A549 (cell line): ENCODE results near the gene NAP1L1. TPM values are rescaled to one million over a fixed set of nuclear protein-coding genes. Genes with fewer than 3 reads are reported as not detected.

Source experiments
- ATAC-seq, 2 experiments: fragments of 200-7000 bp in 1 of 2; fragments of >200 bp in 1 of 2; cut with Nextera tagmentation in 1 of 2; cut with Tn5 transposase in 1 of 2; 3 replicates each; pipeline versions ENCODE4 v1.8.0 to v1.9.1; 2018 to 2020; ENCODE audit warnings: mild to moderate bottlenecking in 1 of 2, moderate library complexity in 1 of 2
- CTCF ChIA-PET: fragments of 300-600 bp; sonication (Branson Sonifier 250); formaldehyde crosslinking; extraction: SDS; loops from one replicate; lab custom pipeline; 2021; ENCODE audit warnings: antibody characterized with exemption, inconsistent platforms; lab: Yijun Ruan, JAX
- POLR2A ChIA-PET: fragments of 350-600 bp; formaldehyde crosslinking; extraction: SDS; loops from one replicate; lab custom pipeline; 2021; ENCODE audit warnings: antibody characterized with exemption, inconsistent platforms; lab: Yijun Ruan, JAX
- DNase-seq, 2 experiments: peaks; one replicate each; pipeline versions ENCODE4 v3.0.0 to v3.0.0-alpha.2; 2011 to 2016; ENCODE audit warnings: low read depth in 1 of 2, low spot score in 1 of 2
- FAIRE-seq: peaks from 2 replicates; lab custom pipeline; 2011; peaks lifted over from hg19 to GRCh38; lab: Jason Lieb, UNC
- H3K27ac ChIP-seq, 2 experiments: fragments of >200 bp; sonication (Bioruptor Twin); formaldehyde crosslinking; 3 replicates each; pipeline ENCODE4 v1.5.1; 2016 to 2017
- H3K4me1 ChIP-seq: fragments of >200 bp; sonication (Bioruptor Twin); formaldehyde crosslinking; 3 replicates; pipeline ENCODE4 v1.6.1; 2016
- H3K4me2 ChIP-seq: fragments of >200 bp; sonication (Bioruptor Twin); formaldehyde crosslinking; 3 replicates; pipeline ENCODE4 v1.6.1; 2016
- H3K4me3 ChIP-seq: fragments of >200 bp; sonication (Bioruptor Twin); formaldehyde crosslinking; 3 replicates; pipeline ENCODE4 v1.5.1; 2016
- H3K9me3 ChIP-seq: fragments of >200 bp; sonication (Bioruptor Twin); formaldehyde crosslinking; 3 replicates; pipeline ENCODE4 v1.6.1; 2016
- BCL3 ChIP-seq: fragments of >200 bp; sonication (Bioruptor Twin); formaldehyde crosslinking; IDR thresholded peaks from 3 replicates; pipeline ENCODE4 v1.6.1; 2016
- CHD2 ChIP-seq: fragments of 150-350 bp; IDR thresholded peaks from 2 replicates; pipeline ENCODE4 v1.6.1; 2014; ENCODE audit warnings: low read length; ENCODE audit not compliant: partially characterized antibody
- CTCF ChIP-seq: fragments of >200 bp; sonication (Bioruptor Twin); formaldehyde crosslinking; IDR thresholded peaks from 3 replicates; pipeline ENCODE4 v1.5.1; 2016
- E2F6 ChIP-seq: IDR thresholded peaks from 2 replicates; pipeline ENCODE4 v1.6.1; 2012; ENCODE audit warnings: low read depth, borderline replicate concordance
- EHF ChIP-seq: fragments of 250-450 bp; sonication (Bioruptor Pico); IDR thresholded peaks from 2 replicates; pipeline ENCODE4 v1.5.0; 2020; ENCODE audit warnings: mild to moderate bottlenecking
- ELK1 ChIP-seq: fragments of 150-350 bp; IDR thresholded peaks from 2 replicates; pipeline ENCODE4 v1.6.1; 2014; ENCODE audit warnings: low read depth, mild to moderate bottlenecking, low read length
- EP300 ChIP-seq, 2 experiments: fragments of >200 bp; sonication (Bioruptor Twin); formaldehyde crosslinking; IDR thresholded peaks; 2 replicates in 1 of 2; 3 replicates in 1 of 2; pipeline ENCODE4 v1.6.1; 2016 to 2017
- FOSL2 ChIP-seq, 2 experiments: fragments of 450-650 bp in 1 of 2; fragments of >200 bp in 1 of 2; sonication (Bioruptor Twin) in 1 of 2; formaldehyde crosslinking; IDR thresholded peaks; 2 replicates each; pipeline versions ENCODE4 v1.5.0 to v1.6.1; 2016 to 2020; ENCODE audit warnings: mild to moderate bottlenecking in 1 of 2, moderate library complexity in 1 of 2
- FOXS1 ChIP-seq: fragments of 250-450 bp; sonication (Bioruptor Pico); IDR thresholded peaks from 2 replicates; pipeline ENCODE4 v1.5.0; 2020; ENCODE audit warnings: mild to moderate bottlenecking, moderate library complexity
- GATA3 ChIP-seq: IDR thresholded peaks from 2 replicates; pipeline ENCODE4 v1.6.1; 2012; ENCODE audit warnings: borderline replicate concordance
- HEYL ChIP-seq: fragments of 250-450 bp; sonication (Bioruptor Pico); IDR thresholded peaks from 2 replicates; pipeline ENCODE4 v1.8.0; 2021; ENCODE audit warnings: mild to moderate bottlenecking, moderate library complexity
- HOXB5 ChIP-seq: fragments of 250-450 bp; sonication (Bioruptor Pico); IDR thresholded peaks from 2 replicates; pipeline ENCODE4 v1.5.0; 2020; ENCODE audit warnings: mild to moderate bottlenecking, moderate library complexity
- JUN ChIP-seq, 2 experiments: fragments of >200 bp; sonication (Bioruptor Twin); formaldehyde crosslinking; IDR thresholded peaks; 2 replicates in 1 of 2; 3 replicates in 1 of 2; pipeline ENCODE4 v1.6.1; 2016 to 2017
- JUNB ChIP-seq: fragments of >200 bp; sonication (Bioruptor Twin); formaldehyde crosslinking; IDR thresholded peaks from 2 replicates; pipeline ENCODE4 v1.6.1; 2016
- KDM5A ChIP-seq: fragments of 200-600 bp; sonication (generic); IDR thresholded peaks from 2 replicates; pipeline ENCODE4 v1.6.1; 2016; ENCODE audit warnings: antibody characterized with exemption, mild to moderate bottlenecking
- MAFK ChIP-seq: fragments of 450-650 bp; IDR thresholded peaks from 2 replicates; pipeline ENCODE4 v1.6.1; 2014; ENCODE audit not compliant: partially characterized antibody
- MAZ ChIP-seq: fragments of 150-350 bp; IDR thresholded peaks from 2 replicates; pipeline ENCODE4 v1.6.1; 2014; ENCODE audit warnings: antibody characterized with exemption, low read depth, low read length, borderline replicate concordance
- MYC ChIP-seq: IDR thresholded peaks from 2 replicates; pipeline ENCODE4 v1.6.1; 2012; ENCODE audit warnings: mild to moderate bottlenecking, inconsistent platforms, low read length, improper control_type of control experiment, borderline replicate concordance
- NFE2L2 ChIP-seq: fragments of 150-350 bp; conservative IDR thresholded peaks from 2 replicates; pipeline ENCODE4 v1.6.1; 2014; ENCODE audit warnings: low read length
- RAD21 ChIP-seq, 2 experiments: fragments of >200 bp in 1 of 2; sonication (Bioruptor Twin) in 1 of 2; formaldehyde crosslinking in 1 of 2; IDR thresholded peaks in 1 of 2; conservative IDR thresholded peaks in 1 of 2; 2 replicates in 1 of 2; 3 replicates in 1 of 2; pipeline ENCODE4 v1.6.1; 2012 to 2018; ENCODE audit warnings: inconsistent platforms in 1 of 2
- RCOR1 ChIP-seq: fragments of 150-350 bp; IDR thresholded peaks from 2 replicates; pipeline ENCODE4 v1.6.1; 2014; ENCODE audit warnings: antibody characterized with exemption, low read length, low read depth
- SMC3 ChIP-seq: fragments of >200 bp; sonication (Bioruptor Twin); formaldehyde crosslinking; IDR thresholded peaks from 3 replicates; pipeline ENCODE4 v1.6.1; 2018; ENCODE audit warnings: inconsistent platforms
- TP53 ChIP-seq: fragments of 250-450 bp; sonication (Bioruptor Pico); IDR thresholded peaks from 2 replicates; pipeline ENCODE4 v1.5.0; 2021; ENCODE audit warnings: mild to moderate bottlenecking, moderate library complexity
- ZC3H11A ChIP-seq: fragments of 450-650 bp; IDR thresholded peaks from 2 replicates; pipeline ENCODE4 v1.6.1; 2014; ENCODE audit warnings: antibody characterized with exemption, mild to moderate bottlenecking
- ZSCAN20 ChIP-seq: fragments of 250-450 bp; sonication (Bioruptor Pico); IDR thresholded peaks from 2 replicates; pipeline ENCODE4 v1.8.0; 2022; ENCODE audit warnings: mild to moderate bottlenecking, moderate library complexity
- WGBS: methylation state at CpG from one replicate; pipeline ENCODE4 v1.1.6; 2017; ENCODE audit errors: missing lambda C conversion rate; 5-methylcytosine and 5-hydroxymethylcytosine counted together
- polyA plus RNA-seq, 4 experiments: library from polyadenylated mRNA; depleted of rRNA in 3 of 4; stranded (reverse); fragments of >200 nt; fragmentation: RNase III in 1 of 4; extraction: RNeasy Plus Mini Kit Qiagen cat#74134 plus additional on column Dnase treatment in 1 of 4; gene quantifications; 2 replicates in 3 of 4; 3 replicates in 1 of 4; pipeline ENCODE4 v1.2.3, GENCODE V29; 2011 to 2017

NAP1L1 gene
- polyA plus RNA-seq, 2 of the 4 experiments (the other 2 are of a cell fraction) = 709 to 943 TPM

- no peak for TF ChIP-seq KDM5A
- TF ChIP-seq HOXB5 = 0 out of 2 replicates have a peak, but pooled peaks have one; percentile 48
- no peak for TF ChIP-seq SMC3
- 0 out of 2 replicates have a peak, but pooled peaks have one; percentile 48 for TF ChIP-seq HEYL (CRISPR knock-in tag)
- TF ChIP-seq RCOR1 = no peak
- no peak for TF ChIP-seq MYC
- TF ChIP-seq FOSL2 (IDR thresholded peaks at IDR 0.05) = no peak
- no peak for TF ChIP-seq FOSL2 (CRISPR knock-in tag; IDR thresholded peaks at IDR 0.05)
- TF ChIP-seq CHD2 = no peak
- TF ChIP-seq JUN (IDR thresholded peaks at IDR 0.05) = no peak; a peak in 2 of 5 replicates
- TF ChIP-seq E2F6 = peak; percentile 61; the same call in 1 of the 2 replicates
- no peak for TF ChIP-seq RAD21 (conservative IDR thresholded peaks at IDR 0.05 in 1 of 2, IDR thresholded peaks at IDR 0.05 in 1 of 2)
- no peak for TF ChIP-seq FOXS1 (CRISPR knock-in tag)
- TF ChIP-seq BCL3 = no peak
- no peak for TF ChIP-seq GATA3
- TF ChIP-seq ZSCAN20 (CRISPR knock-in tag) = no peak; the same call in none of the 2 replicates
- no peak for TF ChIP-seq ZC3H11A
- no peak for TF ChIP-seq NFE2L2
- TF ChIP-seq CTCF = no peak
- TF ChIP-seq EHF = peak; percentile 58; the same call in 1 of the 2 replicates
- TF ChIP-seq JUNB = no peak
- TF ChIP-seq TP53 (CRISPR knock-in tag) = no peak
- TF ChIP-seq MAZ = no peak
- no peak for TF ChIP-seq MAFK
- peak in 1 of 2 experiments; percentile 67; a peak in 1 of 5 replicates for TF ChIP-seq EP300 (IDR thresholded peaks at IDR 0.05)
These were observed 64.2 kb downstream of the NAP1L1 start (continued) for GRCh38 chr12:76020281-76020680.

- FAIRE-seq = no peak
- TF ChIP-seq EP300 (IDR thresholded peaks at IDR 0.05) = no peak
- 0 out of 2 replicates have a peak, but pooled peaks have one; percentile 12 for TF ChIP-seq HEYL (CRISPR knock-in tag)
- no peak for TF ChIP-seq ELK1
- CTCF ChIA-PET = interaction anchor here (1.2 to 1.7 kb wide), 2 partner anchors 13 to 33 kb away, joined by 3 to 6 read pairs; partner anchors contain the start of gene PHLDA1
- Histone ChIP-seq H3K27ac (peak overlapping the region; percentile 91 to 92), H3K4me3 (no peak overlapping the region), H3K4me2 (peak overlapping the region; percentile 75), H3K9me3 (no peaks in the 10 kb centered on the region), H3K4me1 (peaks cover 51% of the 10 kb centered on the region)
- no peak for ATAC-seq
- 40% methylated on average over 1 of the region's 1 CpG for WGBS
- POLR2A ChIA-PET = interaction anchor here (1.3 kb wide), 1 partner anchor 12 kb away, joined by 3 read pairs; no protein-coding TSS in a partner anchor
- no peak for DNase-seq
These were observed 65.8 kb downstream of the NAP1L1 start for GRCh38 chr12:76018672-76019071.
